SK-N-SH treated with all-trans-retinoic acid at 6 μM for 48 hours (cell line): ENCODE data around the gene ABCC1.

Experiments used
- ATAC-seq: fragments of 200-7000 bp; cut with Tn5 transposase; 3 replicates; pipeline ENCODE4 v1.9.1; 2020; ENCODE audit warnings: mild to moderate bottlenecking, moderate library complexity
- ARNTL ChIP-seq: fragments of 450-650 bp; formaldehyde crosslinking; IDR thresholded peaks from 2 replicates; pipeline ENCODE4 v1.5.0; 2020; ENCODE audit warnings: low read depth, mild to moderate bottlenecking, moderate library complexity, borderline replicate concordance
- BACH2 ChIP-seq: fragments of 250-450 bp; sonication (Bioruptor Pico); IDR thresholded peaks from 2 replicates; pipeline ENCODE4 v1.9.0; 2021; ENCODE audit warnings: mild to moderate bottlenecking, borderline replicate concordance
- CSDC2 ChIP-seq: fragments of 250-450 bp; sonication (Bioruptor Pico); IDR thresholded peaks from 2 replicates; pipeline ENCODE4 v1.5.0; 2020; ENCODE audit warnings: mild to moderate bottlenecking, moderate library complexity
- ESRRG ChIP-seq: fragments of 250-450 bp; sonication (Bioruptor Pico); IDR thresholded peaks from 2 replicates; pipeline ENCODE4 v1.6.1; 2021; ENCODE audit warnings: mild to moderate bottlenecking
- GLIS3 ChIP-seq: fragments of 250-450 bp; sonication (Bioruptor Pico); IDR thresholded peaks from 2 replicates; pipeline ENCODE4 v1.5.0; 2020; ENCODE audit warnings: mild to moderate bottlenecking, moderate library complexity
- ISL1 ChIP-seq: fragments of 250-450 bp; sonication (Bioruptor Pico); IDR thresholded peaks from 2 replicates; pipeline ENCODE4 v2.1.2; 2022; ENCODE audit warnings: mild to moderate bottlenecking, moderate library complexity
- OSR1 ChIP-seq: fragments of 250-450 bp; sonication (Bioruptor Pico); IDR thresholded peaks from 2 replicates; pipeline ENCODE4 v1.8.0; 2022; ENCODE audit warnings: moderate library complexity, mild to moderate bottlenecking, inconsistent platforms
- RARB ChIP-seq: fragments of 250-450 bp; sonication (Bioruptor Pico); IDR thresholded peaks from 2 replicates; pipeline ENCODE4 v1.8.0; 2021; ENCODE audit warnings: mild to moderate bottlenecking, moderate library complexity
- SNAI2 ChIP-seq: fragments of 250-450 bp; sonication (Bioruptor Pico); IDR thresholded peaks from 2 replicates; pipeline ENCODE4 v1.5.0; 2020; ENCODE audit warnings: mild to moderate bottlenecking, moderate library complexity
- TCF4 ChIP-seq: fragments of 250-450 bp; sonication (Bioruptor Pico); IDR thresholded peaks from 2 replicates; pipeline ENCODE4 v1.8.0; 2021; ENCODE audit warnings: mild to moderate bottlenecking, moderate library complexity, borderline replicate concordance
- TOX ChIP-seq: fragments of 250-450 bp; sonication (Bioruptor Pico); IDR thresholded peaks from 2 replicates; pipeline ENCODE4 v1.8.0; 2021; ENCODE audit warnings: mild to moderate bottlenecking, moderate library complexity, borderline replicate concordance
- ZC3H10 ChIP-seq: fragments of 250-450 bp; sonication (Bioruptor Pico); IDR thresholded peaks from 2 replicates; pipeline ENCODE4 v1.5.1; 2021; ENCODE audit warnings: mild to moderate bottlenecking, moderate library complexity
- ZFP3 ChIP-seq: fragments of 250-450 bp; sonication (Bioruptor Pico); IDR thresholded peaks from 2 replicates; pipeline ENCODE4 v1.5.0; 2020; ENCODE audit warnings: mild to moderate bottlenecking, moderate library complexity
- ZFP30 ChIP-seq: fragments of 450-650 bp; formaldehyde crosslinking; IDR thresholded peaks from 2 replicates; pipeline ENCODE4 v1.5.0; 2022; ENCODE audit warnings: mild to moderate bottlenecking, moderate library complexity
- ZNF565 ChIP-seq: fragments of 450-650 bp; formaldehyde crosslinking; conservative IDR thresholded peaks from 2 replicates; pipeline ENCODE4 v1.5.0; 2020; ENCODE audit warnings: low read depth, mild to moderate bottlenecking, moderate library complexity
- ZNF70 ChIP-seq: fragments of 450-650 bp; formaldehyde crosslinking; IDR thresholded peaks from 2 replicates; pipeline ENCODE4 v1.5.0; 2020; ENCODE audit warnings: mild to moderate bottlenecking, moderate library complexity
- ZNF8 ChIP-seq: fragments of 450-650 bp; formaldehyde crosslinking; IDR thresholded peaks from 2 replicates; pipeline ENCODE4 v1.5.0; 2020; ENCODE audit warnings: mild to moderate bottlenecking, moderate library complexity
- TF ChIP-seq, protein P1 (sequence below): fragments of 250-450 bp; sonication (Bioruptor Pico); IDR thresholded peaks from 2 replicates; pipeline ENCODE4 v1.5.0; 2020; ENCODE audit warnings: mild to moderate bottlenecking, moderate library complexity
- TF ChIP-seq, protein P2 (sequence below): fragments of 250-450 bp; sonication (Bioruptor Pico); IDR thresholded peaks from 2 replicates; pipeline ENCODE4 v1.5.1; 2020; ENCODE audit warnings: low read depth, mild to moderate bottlenecking, moderate library complexity
- TF ChIP-seq, protein P3 (sequence below): fragments of 250-450 bp; sonication (Bioruptor Pico); IDR thresholded peaks from 2 replicates; pipeline ENCODE4 v1.8.0; 2021; ENCODE audit warnings: low read depth, mild to moderate bottlenecking, moderate library complexity, borderline replicate concordance
- TF ChIP-seq, protein P4 (sequence below): fragments of 250-450 bp; sonication (Bioruptor Pico); IDR thresholded peaks from 2 replicates; pipeline ENCODE4 v1.5.1; 2021; ENCODE audit warnings: mild to moderate bottlenecking, moderate library complexity

ABCC1 gene

DNA sequence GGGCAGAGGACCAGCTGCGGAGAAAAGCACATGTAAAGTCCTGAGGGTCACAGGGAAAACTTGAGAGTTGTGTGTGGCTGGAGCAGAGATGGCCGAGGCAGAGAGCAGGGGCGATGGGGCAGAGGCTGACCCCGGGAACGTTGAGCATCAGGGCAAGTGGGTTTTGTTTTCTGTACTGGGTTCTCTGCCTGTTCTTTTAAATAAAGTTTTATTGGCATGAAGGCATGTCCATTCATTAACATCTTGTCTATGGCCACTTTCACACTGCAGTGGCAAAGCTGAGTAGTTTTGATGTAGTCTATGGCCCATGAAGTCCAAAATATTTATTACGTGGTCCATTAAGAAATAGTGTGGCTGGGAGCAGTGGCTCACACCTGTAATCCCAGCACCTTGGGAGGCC lies 64.4 kb downstream of the ABCC1 start:
- no peak for ATAC-seq
- TF ChIP-seq, protein P1, sequence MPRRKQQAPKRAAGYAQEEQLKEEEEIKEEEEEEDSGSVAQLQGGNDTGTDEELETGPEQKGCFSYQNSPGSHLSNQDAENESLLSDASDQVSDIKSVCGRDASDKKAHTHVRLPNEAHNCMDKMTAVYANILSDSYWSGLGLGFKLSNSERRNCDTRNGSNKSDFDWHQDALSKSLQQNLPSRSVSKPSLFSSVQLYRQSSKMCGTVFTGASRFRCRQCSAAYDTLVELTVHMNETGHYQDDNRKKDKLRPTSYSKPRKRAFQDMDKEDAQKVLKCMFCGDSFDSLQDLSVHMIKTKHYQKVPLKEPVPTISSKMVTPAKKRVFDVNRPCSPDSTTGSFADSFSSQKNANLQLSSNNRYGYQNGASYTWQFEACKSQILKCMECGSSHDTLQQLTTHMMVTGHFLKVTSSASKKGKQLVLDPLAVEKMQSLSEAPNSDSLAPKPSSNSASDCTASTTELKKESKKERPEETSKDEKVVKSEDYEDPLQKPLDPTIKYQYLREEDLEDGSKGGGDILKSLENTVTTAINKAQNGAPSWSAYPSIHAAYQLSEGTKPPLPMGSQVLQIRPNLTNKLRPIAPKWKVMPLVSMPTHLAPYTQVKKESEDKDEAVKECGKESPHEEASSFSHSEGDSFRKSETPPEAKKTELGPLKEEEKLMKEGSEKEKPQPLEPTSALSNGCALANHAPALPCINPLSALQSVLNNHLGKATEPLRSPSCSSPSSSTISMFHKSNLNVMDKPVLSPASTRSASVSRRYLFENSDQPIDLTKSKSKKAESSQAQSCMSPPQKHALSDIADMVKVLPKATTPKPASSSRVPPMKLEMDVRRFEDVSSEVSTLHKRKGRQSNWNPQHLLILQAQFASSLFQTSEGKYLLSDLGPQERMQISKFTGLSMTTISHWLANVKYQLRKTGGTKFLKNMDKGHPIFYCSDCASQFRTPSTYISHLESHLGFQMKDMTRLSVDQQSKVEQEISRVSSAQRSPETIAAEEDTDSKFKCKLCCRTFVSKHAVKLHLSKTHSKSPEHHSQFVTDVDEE (CRISPR knock-in tag), result no peak
- TF ChIP-seq RARB (CRISPR knock-in tag), result no peak
- no peak for TF ChIP-seq ESRRG (CRISPR knock-in tag)
- TF ChIP-seq ISL1, result no peak
- no peak for TF ChIP-seq ZFP30
- TF ChIP-seq ZC3H10, result no peak
- no peak for TF ChIP-seq CSDC2 (CRISPR knock-in tag)
- TF ChIP-seq, protein P2, sequence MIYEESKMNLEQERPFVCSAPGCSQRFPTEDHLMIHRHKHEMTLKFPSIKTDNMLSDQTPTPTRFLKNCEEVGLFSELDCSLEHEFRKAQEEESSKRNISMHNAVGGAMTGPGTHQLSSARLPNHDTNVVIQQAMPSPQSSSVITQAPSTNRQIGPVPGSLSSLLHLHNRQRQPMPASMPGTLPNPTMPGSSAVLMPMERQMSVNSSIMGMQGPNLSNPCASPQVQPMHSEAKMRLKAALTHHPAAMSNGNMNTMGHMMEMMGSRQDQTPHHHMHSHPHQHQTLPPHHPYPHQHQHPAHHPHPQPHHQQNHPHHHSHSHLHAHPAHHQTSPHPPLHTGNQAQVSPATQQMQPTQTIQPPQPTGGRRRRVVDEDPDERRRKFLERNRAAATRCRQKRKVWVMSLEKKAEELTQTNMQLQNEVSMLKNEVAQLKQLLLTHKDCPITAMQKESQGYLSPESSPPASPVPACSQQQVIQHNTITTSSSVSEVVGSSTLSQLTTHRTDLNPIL (CRISPR knock-in tag), result no peak
- TF ChIP-seq OSR1, result no peak
- no peak for TF ChIP-seq ZNF70 (CRISPR knock-in tag)
- no peak for TF ChIP-seq ZNF565 (CRISPR knock-in tag)
- no peak for TF ChIP-seq ARNTL (CRISPR knock-in tag)
- TF ChIP-seq ZNF8 (CRISPR knock-in tag), result no peak
- no peak for TF ChIP-seq SNAI2 (CRISPR knock-in tag)
- no peak for TF ChIP-seq GLIS3 (CRISPR knock-in tag)
- TF ChIP-seq, protein P3, sequence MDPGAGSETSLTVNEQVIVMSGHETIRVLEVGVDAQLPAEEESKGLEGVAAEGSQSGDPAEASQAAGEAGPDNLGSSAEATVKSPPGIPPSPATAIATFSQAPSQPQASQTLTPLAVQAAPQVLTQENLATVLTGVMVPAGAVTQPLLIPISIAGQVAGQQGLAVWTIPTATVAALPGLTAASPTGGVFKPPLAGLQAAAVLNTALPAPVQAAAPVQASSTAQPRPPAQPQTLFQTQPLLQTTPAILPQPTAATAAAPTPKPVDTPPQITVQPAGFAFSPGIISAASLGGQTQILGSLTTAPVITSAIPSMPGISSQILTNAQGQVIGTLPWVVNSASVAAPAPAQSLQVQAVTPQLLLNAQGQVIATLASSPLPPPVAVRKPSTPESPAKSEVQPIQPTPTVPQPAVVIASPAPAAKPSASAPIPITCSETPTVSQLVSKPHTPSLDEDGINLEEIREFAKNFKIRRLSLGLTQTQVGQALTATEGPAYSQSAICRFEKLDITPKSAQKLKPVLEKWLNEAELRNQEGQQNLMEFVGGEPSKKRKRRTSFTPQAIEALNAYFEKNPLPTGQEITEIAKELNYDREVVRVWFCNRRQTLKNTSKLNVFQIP (CRISPR knock-in tag), result no peak
- TF ChIP-seq, protein P4, sequence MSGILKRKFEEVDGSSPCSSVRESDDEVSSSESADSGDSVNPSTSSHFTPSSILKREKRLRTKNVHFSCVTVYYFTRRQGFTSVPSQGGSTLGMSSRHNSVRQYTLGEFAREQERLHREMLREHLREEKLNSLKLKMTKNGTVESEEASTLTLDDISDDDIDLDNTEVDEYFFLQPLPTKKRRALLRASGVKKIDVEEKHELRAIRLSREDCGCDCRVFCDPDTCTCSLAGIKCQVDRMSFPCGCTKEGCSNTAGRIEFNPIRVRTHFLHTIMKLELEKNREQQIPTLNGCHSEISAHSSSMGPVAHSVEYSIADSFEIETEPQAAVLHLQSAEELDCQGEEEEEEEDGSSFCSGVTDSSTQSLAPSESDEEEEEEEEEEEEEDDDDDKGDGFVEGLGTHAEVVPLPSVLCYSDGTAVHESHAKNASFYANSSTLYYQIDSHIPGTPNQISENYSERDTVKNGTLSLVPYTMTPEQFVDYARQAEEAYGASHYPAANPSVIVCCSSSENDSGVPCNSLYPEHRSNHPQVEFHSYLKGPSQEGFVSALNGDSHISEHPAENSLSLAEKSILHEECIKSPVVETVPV, result no peak
- no peak for TF ChIP-seq BACH2 (CRISPR knock-in tag)
- TF ChIP-seq, all 23 proteins: peak for 0

DNA sequence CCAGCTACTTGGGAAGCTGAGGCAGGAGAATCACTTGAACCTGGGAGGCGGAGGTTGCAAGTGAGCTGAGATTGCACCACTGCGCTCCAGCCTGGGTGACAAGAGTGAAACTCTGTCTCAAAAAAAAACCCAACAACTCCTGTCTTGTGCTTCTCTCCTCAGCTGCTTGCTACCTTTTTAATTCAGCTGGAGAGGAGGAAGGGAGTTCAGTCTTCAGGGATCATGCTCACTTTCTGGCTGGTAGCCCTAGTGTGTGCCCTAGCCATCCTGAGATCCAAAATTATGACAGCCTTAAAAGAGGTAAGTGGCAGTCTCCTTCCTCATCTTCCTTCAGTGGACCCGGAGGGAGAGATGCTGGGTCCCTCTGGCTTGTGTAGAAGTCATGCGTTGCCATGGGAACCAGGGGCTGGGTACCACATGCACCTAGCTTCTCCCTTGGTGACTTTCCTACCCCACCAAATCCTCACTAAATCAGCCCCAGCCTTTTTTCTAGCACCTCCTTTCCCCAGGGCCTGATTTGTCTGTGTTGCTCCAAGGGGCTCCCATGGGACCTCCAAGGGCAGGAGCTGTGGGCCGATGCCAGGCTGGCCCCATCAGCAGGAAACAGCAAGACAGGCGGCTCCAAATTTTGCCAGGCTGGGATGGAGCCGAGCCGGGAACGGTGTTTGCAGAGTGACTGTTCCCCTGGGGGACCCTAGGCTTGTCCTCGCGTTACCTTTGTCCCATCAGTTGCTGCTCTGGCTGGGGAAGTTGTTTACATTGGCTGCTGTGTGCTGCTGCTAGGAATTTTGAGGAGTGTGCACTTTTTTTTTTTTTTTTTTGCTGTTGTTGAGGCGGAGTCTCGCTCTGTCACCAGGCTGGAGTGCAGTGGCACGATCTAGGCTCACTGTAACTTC lies 65.2 kb downstream of the ABCC1 start:
- no peak; the same call in 1 of the 3 replicates for ATAC-seq
- TF ChIP-seq ZNF70 (CRISPR knock-in tag) (no peak), ZC3H10 (no peak), OSR1 (no peak), TCF4 (CRISPR knock-in tag) (no peak), SNAI2 (CRISPR knock-in tag) (no peak), RARB (CRISPR knock-in tag) (no peak), TOX (CRISPR knock-in tag) (no peak), ZFP3 (CRISPR knock-in tag) (no peak)
- TF ChIP-seq, protein P3 (CRISPR knock-in tag), result no peak
- TF ChIP-seq, protein P4, result no peak
